ENCODE data around the gene DPY19L1.

GRCh38 chr7:35037211-35037525 lies at the start of gene DPY19L1:
- no peak for TF ChIP-seq CTCF (IDR thresholded peaks at IDR 0.05)
- TF ChIP-seq EZH2phosphoT487 (IDR thresholded peaks at IDR 0.05): no peak
- TF ChIP-seq EZH2 (IDR thresholded peaks at IDR 0.05): no peak
